Stimulated activated CD4-positive, alpha-beta T cell treated with anti-CD3 and anti-CD28 coated beads, Interleukin-4, amount 100 ng/mL, for 4 hours (primary cell): Measurements from ENCODE around the gene PPIL3.
"Not testable (repeated sequence)": the region's sequence is repeated elsewhere in the genome, so short reads cannot be mapped to it uniquely, and the experiment has no call there.

Experiments
- DNase-seq, 2 experiments: peaks; one replicate each; pipeline ENCODE4 v3.0.0-alpha.2; 2020

Gene PPIL3

GRCh38 chr2:200888704-200889625 is at the start of gene PPIL3, which contains the start of gene NIF3L1:
Gene PPIL3 (minus strand): TSS chr2:200889077. CDS start chr2:200887615, 1,462 bp downstream.
Gene NIF3L1 (plus strand): TSS chr2:200889371. CDS start chr2:200891944, 2,573 bp downstream.
- peak; percentile 94 to 96 for DNase-seq

- DNase-seq = no peak
These were observed 42.2 kb upstream of the PPIL3 start for GRCh38 chr2:200930947-200931626.

GRCh38 chr2:200929334-200930249 is 40.7 kb upstream of the PPIL3 start:
- DNase-seq = no peak

- no peak for DNase-seq
These were observed 33.6 kb upstream of the PPIL3 start for GRCh38 chr2:200922439-200922838.

- no peak for DNase-seq
These were observed 24.8 kb upstream of the PPIL3 start for GRCh38 chr2:200913654-200914053.

- DNase-seq = no peak
These were observed 21.1 kb upstream of the PPIL3 start for GRCh38 chr2:200909958-200910357.

GRCh38 chr2:200905618-200906296 is 16.9 kb upstream of the PPIL3 start:
- DNase-seq = peak; percentile 38 to 42

GRCh38 chr2:200901459-200902072 is 12.7 kb upstream of the PPIL3 start:
- peak; percentile 43 to 72 for DNase-seq

- DNase-seq = no peak
These were observed 10.6 kb upstream of the PPIL3 start for GRCh38 chr2:200899482-200899881.

GRCh38 chr2:200881715-200882249 is 7.1 kb downstream of the PPIL3 start:
- not testable (repeated sequence) for DNase-seq

- no peak for DNase-seq
These were observed 10.5 kb downstream of the PPIL3 start for GRCh38 chr2:200878289-200878880.

GRCh38 chr2:200877443-200877842 is 11.4 kb downstream of the PPIL3 start:
- no peak for DNase-seq

GRCh38 chr2:200873560-200873959 is 15.3 kb downstream of the PPIL3 start:
- DNase-seq = no peak

GRCh38 chr2:200871151-200871550 is 17.7 kb downstream of the PPIL3 start:
- DNase-seq = no peak

GRCh38 chr2:200869014-200869413 is 19.9 kb downstream of the PPIL3 start:
- DNase-seq = no peak

GRCh38 chr2:200864176-200865034 is 24.5 kb downstream of the PPIL3 start, which contains the start of gene CLK1:
Gene CLK1 (minus strand): TSS chr2:200864658. CDS start chr2:200861862, 2,796 bp downstream.
- peak; percentile 97 for DNase-seq

- no peak for DNase-seq
These were observed 25.1 kb downstream of the PPIL3 start for GRCh38 chr2:200863782-200864175.

- peak; percentile 30 to 71 for DNase-seq
These were observed 26.3 kb downstream of the PPIL3 start for GRCh38 chr2:200862532-200863000.

- no peak for DNase-seq
These were observed 27.2 kb downstream of the PPIL3 start for GRCh38 chr2:200861617-200862155.
